Keratinocyte (primary cell): ENCODE measurements around the gene VRK1. TPM values are rescaled to one million over a fixed set of nuclear protein-coding genes. Genes with fewer than 3 reads are reported as not detected.

Source experiments
- DNase-seq: peaks from one replicate; pipeline ENCODE4 v3.0.0-alpha.2; 2011; ENCODE audit warnings: low read depth, missing footprints, low spot score
- FAIRE-seq: peaks from 2 replicates; lab custom pipeline; 2011; peaks lifted over from hg19 to GRCh38; lab: Jason Lieb, UNC
- H2AFZ ChIP-seq: 2 replicates; pipeline ENCODE4 v1.6.0; 2012; ENCODE audit warnings: low read length, control low read depth, inconsistent platforms; ENCODE audit not compliant: control insufficient read depth
- H3K27ac ChIP-seq: 2 replicates; pipeline ENCODE4 v1.5.1; 2011; ENCODE audit warnings: low read length; ENCODE audit not compliant: control insufficient read depth, insufficient read depth
- H3K27me3 ChIP-seq: 3 replicates; pipeline ENCODE4 v1.6.0; 2011; ENCODE audit warnings: low read length; ENCODE audit not compliant: control insufficient read depth, insufficient read depth; ENCODE audit errors: extremely low read depth
- H3K36me3 ChIP-seq, 2 experiments: 2 replicates in 1 of 2; 3 replicates in 1 of 2; pipeline ENCODE4 v1.5.1; 2011; ENCODE audit warnings: low read length in 2 of 2, mild to moderate bottlenecking in 1 of 2; ENCODE audit not compliant: control insufficient read depth in 2 of 2, insufficient read depth in 2 of 2; ENCODE audit errors: extremely low read depth in 1 of 2
- H3K4me1 ChIP-seq: 3 replicates; pipeline ENCODE4 v1.5.1; 2011; ENCODE audit warnings: low read length; ENCODE audit not compliant: control insufficient read depth, insufficient read depth; ENCODE audit errors: extremely low read depth
- H3K4me2 ChIP-seq: 3 replicates; pipeline ENCODE4 v1.6.0; 2011; ENCODE audit warnings: low read depth, low read length; ENCODE audit not compliant: control insufficient read depth, insufficient read depth; ENCODE audit errors: extremely low read depth
- H3K4me3 ChIP-seq, 3 experiments: fragments of 200-600 bp in 1 of 3; sonication (generic) in 1 of 3; 2 replicates in 2 of 3; 3 replicates in 1 of 3; pipeline ENCODE4 v1.5.1; 2011 to 2016; ENCODE audit warnings: low read length in 3 of 3, mild to moderate bottlenecking in 3 of 3, control low read depth in 2 of 3, inconsistent platforms in 1 of 3, low read depth in 1 of 3, mixed read lengths in 1 of 3, mixed run types in 1 of 3, moderate library complexity in 1 of 3; ENCODE audit not compliant: control insufficient read depth in 2 of 3, insufficient read depth in 2 of 3; ENCODE audit errors: extremely low read depth in 1 of 3
- H3K79me2 ChIP-seq: 2 replicates; pipeline ENCODE4 v1.6.0; 2012; ENCODE audit warnings: low read length; ENCODE audit not compliant: control insufficient read depth, insufficient read depth
- H3K9ac ChIP-seq: 3 replicates; pipeline ENCODE4 v1.6.0; 2011; ENCODE audit warnings: low read length; ENCODE audit not compliant: control insufficient read depth, insufficient read depth; ENCODE audit errors: extremely low read depth
- H3K9me1 ChIP-seq: 3 replicates; pipeline ENCODE4 v1.6.0; 2011; ENCODE audit warnings: low read length; ENCODE audit not compliant: control insufficient read depth, insufficient read depth; ENCODE audit errors: extremely low read depth
- H3K9me3 ChIP-seq: 2 replicates; pipeline ENCODE4 v1.5.1; 2012; ENCODE audit warnings: low read depth, low read length; ENCODE audit not compliant: control insufficient read depth
- H4K20me1 ChIP-seq: 3 replicates; pipeline ENCODE4 v1.6.0; 2011; ENCODE audit warnings: low read length; ENCODE audit not compliant: control insufficient read depth, insufficient read depth; ENCODE audit errors: extremely low read depth
- CTCF ChIP-seq, 3 experiments: IDR thresholded peaks in 1 of 3; conservative IDR thresholded peaks in 1 of 3; optimal IDR thresholded peaks in 1 of 3; 2 replicates in 2 of 3; 3 replicates in 1 of 3; pipeline versions ENCODE3 to v1.5.1; 2011; ENCODE audit warnings: low read length in 3 of 3, mild to moderate bottlenecking in 3 of 3, moderate library complexity in 2 of 3, control low read depth in 1 of 3, inconsistent platforms in 1 of 3; ENCODE audit not compliant: insufficient read depth in 2 of 3; ENCODE audit errors: extremely low read depth in 1 of 3
- EZH2 ChIP-seq: IDR thresholded peaks from one replicate; pipeline ENCODE4 v1.6.1; 2012; ENCODE audit warnings: inconsistent platforms, mild to moderate bottlenecking, low read length, moderate library complexity
- dilution Hi-C: fragments of 300-500 bp; cut with MboI; formaldehyde crosslinking; loops from one replicate; pipeline ENCODE4 v1.7.0; 2020; ENCODE audit warnings: low sequenced_read_pairs; ENCODE audit not compliant: extremely low pct_ligation_motif_present
- polyA plus RNA-seq, 5 experiments: library from polyadenylated mRNA; depleted of rRNA in 3 of 5; stranded (reverse) in 3 of 5; stranded (forward) in 1 of 5; unstranded in 1 of 5; fragments of >200 nt; gene quantifications; 1 replicate in 1 of 5; 2 replicates in 3 of 5; 3 replicates in 1 of 5; pipeline versions ENCODE4 v1.2.1 to v1.2.3, GENCODE V29; 2011 to 2012; ENCODE audit warnings: missing spikeins in 2 of 5, low read depth in 1 of 5, low replicate concordance in 1 of 5

The VRK1 gene
- polyA plus RNA-seq, 1 donor (not counting 4 experiments of a cell fraction or from before 2014, with no cell fraction given), result 27.1 TPM

- FAIRE-seq (no peak), DNase-seq (no peak)
- Histone ChIP-seq H4K20me1 (no peaks in the 10 kb centered on the region), H3K9ac (no peak overlapping the region), H3K27ac (no peak overlapping the region), H3K9me1 (no peaks in the 10 kb centered on the region), H3K4me1 (no peaks in the 10 kb centered on the region), H3K4me2 (no peak overlapping the region), H3K4me3 (no peak overlapping the region), H2AFZ (no peak overlapping the region), H3K9me3 (no peaks in the 10 kb centered on the region), H3K27me3 (no peaks in the 10 kb centered on the region), H3K79me2 (no peaks in the 10 kb centered on the region), H3K36me3 (no peaks in the 10 kb centered on the region)
- no peak for TF ChIP-seq EZH2
- TF ChIP-seq CTCF (optimal IDR thresholded peaks at IDR 0.05 in 1 of 3, IDR thresholded peaks at IDR 0.05 in 1 of 3, conservative IDR thresholded peaks at IDR 0.05 in 1 of 3; ENCODE audit: extremely low read depth in 1 of 3, insufficient read depth in 2 of 3, low read length in 3 of 3), result no peak
- dilution Hi-C loops, result no loop called here
These were observed 132.8 kb downstream of the VRK1 start for GRCh38 chr14:96929950-96930349.

GRCh38 chr14:96930526-96930925 is 133.3 kb downstream of the VRK1 start:
- H3K4me1 ChIP-seq, result no peaks in the 10 kb centered on the region
- no peaks in the 10 kb centered on the region for H3K36me3 ChIP-seq
- no peaks in the 10 kb centered on the region for H4K20me1 ChIP-seq
- H2AFZ ChIP-seq, result no peak overlapping the region
- no peak overlapping the region for H3K9ac ChIP-seq
- H3K27me3 ChIP-seq, result no peaks in the 10 kb centered on the region
- no peaks in the 10 kb centered on the region for H3K9me3 ChIP-seq
- TF ChIP-seq EZH2 (no peak), CTCF (optimal IDR thresholded peaks at IDR 0.05 in 1 of 3, IDR thresholded peaks at IDR 0.05 in 1 of 3, conservative IDR thresholded peaks at IDR 0.05 in 1 of 3; ENCODE audit: extremely low read depth in 1 of 3, insufficient read depth in 2 of 3, low read length in 3 of 3) (no peak)
- H3K27ac ChIP-seq, result no peak overlapping the region
- H3K9me1 ChIP-seq, result no peaks in the 10 kb centered on the region
- no peak for FAIRE-seq
- dilution Hi-C loops, result no loop called here
- H3K79me2 ChIP-seq, result no peaks in the 10 kb centered on the region
- no peak overlapping the region for H3K4me3 ChIP-seq
- H3K4me2 ChIP-seq, result no peak overlapping the region
- no peak for DNase-seq
